Liver (tissue), 9 donors: ENCODE results near the gene FARS2. TPM values are rescaled to one million over a fixed set of nuclear protein-coding genes. Genes with fewer than 3 reads are reported as not detected.

Source experiments
- DNase-seq: peaks from one replicate; pipeline ENCODE4 v3.0.0-alpha.2; 2017; ENCODE audit warnings: low spot score
- H3K27ac ChIP-seq, 2 donors: one replicate each; pipeline ENCODE4 v1.7.0; 2013; ENCODE audit warnings: inconsistent platforms in 2 of 2, low read length in 2 of 2, control low read depth in 1 of 2, low read depth in 1 of 2, mild to moderate bottlenecking in 1 of 2
- H3K27me3 ChIP-seq, 4 donors: one replicate each; pipeline versions ENCODE4 v1.6.1 to v1.7.0; 2013; ENCODE audit warnings: low read length in 3 of 4, inconsistent platforms in 1 of 4, mild to moderate bottlenecking in 1 of 4, moderate library complexity in 1 of 4; ENCODE audit not compliant: control insufficient read depth in 4 of 4, insufficient read depth in 4 of 4
- H3K36me3 ChIP-seq, 4 donors: one replicate each; pipeline versions ENCODE4 v1.6.1 to v1.7.0; 2013; ENCODE audit warnings: low read length in 3 of 4, mild to moderate bottlenecking in 3 of 4, low read depth in 1 of 4, moderate library complexity in 1 of 4; ENCODE audit not compliant: control insufficient read depth in 4 of 4, insufficient read depth in 3 of 4
- H3K4me1 ChIP-seq, 4 donors: one replicate each; pipeline versions ENCODE4 v1.6.1 to v1.7.0; 2013; ENCODE audit warnings: low read length in 3 of 4, mild to moderate bottlenecking in 3 of 4, moderate library complexity in 1 of 4; ENCODE audit not compliant: control insufficient read depth in 4 of 4, insufficient read depth in 4 of 4
- H3K4me3 ChIP-seq, 3 donors: one replicate each; pipeline versions ENCODE4 v1.6.1 to v1.7.0; 2013; ENCODE audit warnings: low read length in 3 of 3, control low read depth in 1 of 3, low read depth in 1 of 3, mild to moderate bottlenecking in 1 of 3
- H3K9ac ChIP-seq, 2 donors: one replicate each; pipeline ENCODE4 v1.7.0; 2013; ENCODE audit warnings: low read length in 2 of 2, mild to moderate bottlenecking in 2 of 2, moderate library complexity in 2 of 2, control low read depth in 1 of 2, low read depth in 1 of 2
- H3K9me3 ChIP-seq, 4 donors: one replicate each; pipeline versions ENCODE4 v1.6.1 to v1.7.0; 2013; ENCODE audit warnings: low read length in 3 of 4; ENCODE audit not compliant: control insufficient read depth in 4 of 4
- ATF3 ChIP-seq: IDR thresholded peaks from 2 replicates; pipeline ENCODE4 v1.6.1; 2016; ENCODE audit warnings: antibody characterized with exemption
- CTCF ChIP-seq: fragments of 150-350 bp; IDR thresholded peaks from 2 replicates; pipeline ENCODE4 v1.5.1; 2017; ENCODE audit warnings: improper control_type of control experiment, low read depth, low read length; ENCODE audit not compliant: missing input control
- EGR1 ChIP-seq, 2 donors: IDR thresholded peaks; 2 replicates each; pipeline ENCODE4 v1.6.1; 2016 to 2018; ENCODE audit warnings: antibody characterized with exemption in 2 of 2, low read depth in 2 of 2
- FOXA1 ChIP-seq: IDR thresholded peaks from 2 replicates; pipeline ENCODE4 v1.6.1; 2016; ENCODE audit warnings: antibody characterized with exemption
- FOXA2 ChIP-seq: IDR thresholded peaks from 2 replicates; pipeline ENCODE4 v1.6.1; 2016; ENCODE audit warnings: antibody characterized with exemption
- GABPA ChIP-seq, 2 donors: IDR thresholded peaks in 1 of 2; conservative IDR thresholded peaks in 1 of 2; 2 replicates each; pipeline ENCODE4 v1.6.1; 2016; ENCODE audit warnings: antibody characterized with exemption in 2 of 2, mild to moderate bottlenecking in 1 of 2, moderate library complexity in 1 of 2
- HNF4A ChIP-seq, 2 donors: conservative IDR thresholded peaks; 2 replicates each; pipeline ENCODE4 v1.6.1; 2016; ENCODE audit warnings: antibody characterized with exemption in 2 of 2, mild to moderate bottlenecking in 2 of 2
- HNF4G ChIP-seq: IDR thresholded peaks from 2 replicates; pipeline ENCODE4 v1.6.1; 2016; ENCODE audit warnings: antibody characterized with exemption
- JUND ChIP-seq, 2 donors: IDR thresholded peaks; 2 replicates each; pipeline ENCODE4 v1.6.1; 2016; ENCODE audit warnings: antibody characterized with exemption in 2 of 2
- MAX ChIP-seq: IDR thresholded peaks from 2 replicates; pipeline ENCODE4 v1.6.1; 2016; ENCODE audit warnings: antibody characterized with exemption
- NR2F2 ChIP-seq: IDR thresholded peaks from 2 replicates; pipeline ENCODE4 v1.6.1; 2016; ENCODE audit warnings: antibody characterized with exemption
- RAD21 ChIP-seq, 2 donors: IDR thresholded peaks; 2 replicates each; pipeline ENCODE4 v1.6.1; 2016; ENCODE audit warnings: antibody characterized with exemption in 2 of 2, mild to moderate bottlenecking in 2 of 2
- REST ChIP-seq: IDR thresholded peaks from 2 replicates; pipeline ENCODE4 v1.6.1; 2016; ENCODE audit warnings: antibody characterized with exemption, mild to moderate bottlenecking
- RXRA ChIP-seq, 2 donors: IDR thresholded peaks; 2 replicates each; pipeline ENCODE4 v1.6.1; 2017 to 2018; ENCODE audit warnings: antibody characterized with exemption in 2 of 2, mild to moderate bottlenecking in 1 of 2
- SP1 ChIP-seq: IDR thresholded peaks from 2 replicates; pipeline ENCODE4 v1.6.1; 2018; ENCODE audit warnings: antibody characterized with exemption, mild to moderate bottlenecking
- TAF1 ChIP-seq: conservative IDR thresholded peaks from 2 replicates; pipeline ENCODE4 v1.6.1; 2016; ENCODE audit warnings: antibody characterized with exemption, mild to moderate bottlenecking
- YY1 ChIP-seq: IDR thresholded peaks from 2 replicates; pipeline ENCODE4 v1.6.1; 2016; ENCODE audit warnings: antibody characterized with exemption, mild to moderate bottlenecking
- ZBTB33 ChIP-seq: IDR thresholded peaks from 2 replicates; pipeline ENCODE4 v1.6.1; 2016; ENCODE audit warnings: antibody characterized with exemption
- WGBS: extraction: QIAGEN DNeasy Blood & Tissue Kit; methylation state at CpG from one replicate; pipeline ENCODE4 v1.1.7; 2013; 5-methylcytosine and 5-hydroxymethylcytosine counted together
- polyA plus RNA-seq, 2 donors: library from polyadenylated mRNA; stranded (reverse) in 1 of 2; unstranded in 1 of 2; fragments of 200-250 nt in 1 of 2; fragments of >200 nt in 1 of 2; fragmentation: Nextera tagmentation in 1 of 2; extraction: Ambion mirVana in 1 of 2; gene quantifications; one replicate each; pipeline versions ENCODE4 v1.2.1 to v1.2.3, GENCODE V29; 2013 to 2015
- total RNA-seq, 2 donors: library from RNA; depleted of rRNA; stranded (reverse); fragments of >200 nt; gene quantifications; one replicate each; pipeline ENCODE4 v1.2.3, GENCODE V29; 2014
- donor health status: healthy.
- donor health status: healthy.
- donor health status: healthy.
- donor health status: healthy.
- donor health status: healthy.

Gene FARS2
- total and polyA plus RNA-seq, 4 donors: 7.8 to 25.9 (median 11.2) TPM

- no peak overlapping the region for H3K4me3 ChIP-seq
- no peak overlapping the region for H3K27ac ChIP-seq
- peaks cover 0 to 6% (median under 1%) of the 10 kb centered on the region in 4 donors for H3K4me1 ChIP-seq
- H3K9ac ChIP-seq: no peak overlapping the region
- no peak for DNase-seq
- TF ChIP-seq JUND (IDR thresholded peaks at IDR 0.05) (peak in 1 of 2 donors; percentile 34), RAD21 (IDR thresholded peaks at IDR 0.05) (no peak), FOXA2 (peak; percentile 43), EGR1 (IDR thresholded peaks at IDR 0.05; ENCODE audit: low read depth in 2 of 2) (no peak), FOXA1 (peak; percentile 44), HNF4A (conservative IDR thresholded peaks at IDR 0.05) (peak in 1 of 2 donors; percentile 11), RXRA (IDR thresholded peaks at IDR 0.05) (peak in 1 of 2 donors; percentile 9)
- no peaks in the 10 kb centered on the region for H3K27me3 ChIP-seq
- no peaks in the 10 kb centered on the region for H3K9me3 ChIP-seq
- WGBS: 43% methylated on average over 5 of the region's 5 CpGs
- no peaks in the 10 kb centered on the region for H3K36me3 ChIP-seq
Measured at GRCh38 chr6:5761370-5761769, 500.1 kb downstream of the FARS2 start.

- H3K9me3 ChIP-seq: no peaks in the 10 kb centered on the region
- no peak overlapping the region for H3K27ac ChIP-seq
- no peak overlapping the region for H3K9ac ChIP-seq
- H3K36me3 ChIP-seq: no peaks in the 10 kb centered on the region
- H3K27me3 ChIP-seq: no peaks in the 10 kb centered on the region
- peaks cover 0 to 6% (median under 1%) of the 10 kb centered on the region in 4 donors for H3K4me1 ChIP-seq
- no peak for DNase-seq
- TF ChIP-seq HNF4G: no peak
- TF ChIP-seq FOXA1: no peak
- no peak for TF ChIP-seq NR2F2
- no peak for TF ChIP-seq TAF1
- TF ChIP-seq EGR1 (IDR thresholded peaks at IDR 0.05; ENCODE audit: low read depth in 2 of 2): no peak
- TF ChIP-seq MAX: no peak
- TF ChIP-seq JUND (IDR thresholded peaks at IDR 0.05): no peak
- no peak for TF ChIP-seq YY1
- TF ChIP-seq RXRA (IDR thresholded peaks at IDR 0.05): no peak
- no peak for TF ChIP-seq REST
- TF ChIP-seq SP1: no peak
- no peak for TF ChIP-seq ZBTB33
- TF ChIP-seq CTCF: no peak
- TF ChIP-seq ATF3: no peak
- no peak for TF ChIP-seq GABPA (IDR thresholded peaks at IDR 0.05 in 1 of 2, conservative IDR thresholded peaks at IDR 0.05 in 1 of 2)
- WGBS: 93% methylated on average over 12 of the region's 12 CpGs
- H3K4me3 ChIP-seq: no peak overlapping the region
Measured at GRCh38 chr6:5762561-5762968, 501.3 kb downstream of the FARS2 start.
